Left hindlimb (tissue), 1 donor: ENCODE results near the gene RBM7.
A peak's percentile ranks its signal among the peaks of the same experiment; 100 is the strongest.

Experiments
- DNase-seq: peaks from one replicate; pipeline ENCODE4 v3.0.0-alpha.2; 2018

RBM7 gene

GRCh38 chr11:114397349-114397982 lies 3.0 kb upstream of the RBM7 start:
- no peak for DNase-seq

GRCh38 chr11:114398303-114398920 lies 2.1 kb upstream of the RBM7 start:
- no peak for DNase-seq

GRCh38 chr11:114399490-114400215 lies 813 bp upstream of the RBM7 start:
- no peak for DNase-seq

- DNase-seq = no peak
Measured at GRCh38 chr11:114400915-114401223, 403 bp downstream of the RBM7 start.

GRCh38 chr11:114401311-114401710 lies 845 bp downstream of the RBM7 start:
- DNase-seq = no peak

GRCh38 chr11:114412946-114413345 lies 12.5 kb downstream of the RBM7 start:
- DNase-seq = no peak

- DNase-seq = no peak
Measured at GRCh38 chr11:114413958-114414357, 13.5 kb downstream of the RBM7 start.

GRCh38 chr11:114416441-114416961 lies 16.0 kb downstream of the RBM7 start:
- DNase-seq = no peak

GRCh38 chr11:114426280-114426679 lies 25.8 kb downstream of the RBM7 start:
- DNase-seq = no peak

- no peak for DNase-seq
Measured at GRCh38 chr11:114430290-114430689, 29.8 kb downstream of the RBM7 start.

- no peak for DNase-seq
Measured at GRCh38 chr11:114432893-114433292, 32.4 kb downstream of the RBM7 start.

GRCh38 chr11:114433376-114433775 lies 32.9 kb downstream of the RBM7 start:
- no peak for DNase-seq

GRCh38 chr11:114438303-114438702 lies 37.8 kb downstream of the RBM7 start:
- DNase-seq = no peak

- DNase-seq = peak; percentile 95
Measured at GRCh38 chr11:114439229-114440120, 39.0 kb downstream of the RBM7 start, which contains the start of gene REXO2. TSS of gene REXO2 (plus strand) at chr11:114439467. CDS start at chr11:114439529, 62 bp downstream.

GRCh38 chr11:114440121-114440860 lies 39.8 kb downstream of the RBM7 start:
- DNase-seq = no peak

- DNase-seq = no peak
Measured at GRCh38 chr11:114440971-114441763, 40.7 kb downstream of the RBM7 start.

GRCh38 chr11:114441921-114442320 lies 41.5 kb downstream of the RBM7 start:
- no peak for DNase-seq

- no peak for DNase-seq
Measured at GRCh38 chr11:114442536-114442935, 42.1 kb downstream of the RBM7 start.

- no peak for DNase-seq
Measured at GRCh38 chr11:114447444-114447843, 47.0 kb downstream of the RBM7 start.

- DNase-seq = no peak
Measured at GRCh38 chr11:114447892-114448291, 47.4 kb downstream of the RBM7 start.

- no peak for DNase-seq
Measured at GRCh38 chr11:114448749-114449482, 48.5 kb downstream of the RBM7 start.
